ENCODE data around the gene TLNRD1. TPM values are rescaled to one million over a fixed set of nuclear protein-coding genes. Genes with fewer than 3 reads are reported as not detected.

The TLNRD1 gene
- polyA plus RNA-seq, 1 donor (not counting 4 experiments of a cell fraction or from before 2014, with no cell fraction given) = 3.1 TPM

- dilution Hi-C loops (cut with MboI; ENCODE audit: extremely low pct_ligation_motif_present, low sequenced_read_pairs) = no loop called here
- H3K4me1 ChIP-seq (ENCODE audit: control insufficient read depth, extremely low read depth, insufficient read depth, low read length) = peaks cover 4% of the 10 kb centered on the region
- no peaks in the 10 kb centered on the region for H3K9me1 ChIP-seq (ENCODE audit: control insufficient read depth, extremely low read depth, insufficient read depth, low read length)
- FAIRE-seq (no peak), DNase-seq (ENCODE audit: low read depth, low spot score) (no peak)
- H3K79me2 ChIP-seq (ENCODE audit: control insufficient read depth, insufficient read depth, low read length) = peaks cover 40% of the 10 kb centered on the region
- peaks cover 8% of the 10 kb centered on the region for H4K20me1 ChIP-seq (ENCODE audit: control insufficient read depth, extremely low read depth, insufficient read depth, low read length)
- TF ChIP-seq EZH2 (IDR thresholded peaks at IDR 0.05; ENCODE audit: low read length) (no peak), CTCF (optimal IDR thresholded peaks at IDR 0.05 in 1 of 3, IDR thresholded peaks at IDR 0.05 in 1 of 3, conservative IDR thresholded peaks at IDR 0.05 in 1 of 3; ENCODE audit: extremely low read depth in 1 of 3, insufficient read depth in 2 of 3, low read length in 3 of 3) (no peak)
- no peaks in the 10 kb centered on the region for H3K27me3 ChIP-seq (ENCODE audit: control insufficient read depth, extremely low read depth, insufficient read depth, low read length)
- no peak overlapping the region for H3K27ac ChIP-seq (ENCODE audit: control insufficient read depth, insufficient read depth, low read length)
- H3K4me2 ChIP-seq (ENCODE audit: control insufficient read depth, extremely low read depth, insufficient read depth, low read depth, low read length) = no peak overlapping the region
- H3K4me3 ChIP-seq (ENCODE audit: control insufficient read depth in 2 of 3, extremely low read depth in 1 of 3, insufficient read depth in 2 of 3, low read depth in 1 of 3, low read length in 3 of 3) = no peak overlapping the region
- no peak overlapping the region for H2AFZ ChIP-seq (ENCODE audit: control insufficient read depth, low read length)
- H3K36me3 ChIP-seq (ENCODE audit: control insufficient read depth in 2 of 2, extremely low read depth in 1 of 2, insufficient read depth in 2 of 2, low read length in 2 of 2) = peaks cover 3 to 27% of the 10 kb centered on the region in 2 experiments
- no peaks in the 10 kb centered on the region for H3K9me3 ChIP-seq (ENCODE audit: control insufficient read depth, low read depth, low read length)
- no peak overlapping the region for H3K9ac ChIP-seq (ENCODE audit: control insufficient read depth, extremely low read depth, insufficient read depth, low read length)
Measured at GRCh38 chr15:80979538-80980200, 21.1 kb upstream of the TLNRD1 start.

GRCh38 chr15:80982205-80982604, 18.5 kb upstream of the TLNRD1 start:
- no peaks in the 10 kb centered on the region for H3K27me3 ChIP-seq (ENCODE audit: control insufficient read depth, extremely low read depth, insufficient read depth, low read length)
- H3K27ac ChIP-seq (ENCODE audit: control insufficient read depth, insufficient read depth, low read length) = no peak overlapping the region
- no peak overlapping the region for H3K9ac ChIP-seq (ENCODE audit: control insufficient read depth, extremely low read depth, insufficient read depth, low read length)
- TF ChIP-seq EZH2 (IDR thresholded peaks at IDR 0.05; ENCODE audit: low read length) (no peak), CTCF (optimal IDR thresholded peaks at IDR 0.05 in 1 of 3, IDR thresholded peaks at IDR 0.05 in 1 of 3, conservative IDR thresholded peaks at IDR 0.05 in 1 of 3; ENCODE audit: extremely low read depth in 1 of 3, insufficient read depth in 2 of 3, low read length in 3 of 3) (no peak)
- dilution Hi-C loops (cut with MboI; ENCODE audit: extremely low pct_ligation_motif_present, low sequenced_read_pairs) = no loop called here
- DNase-seq (ENCODE audit: low read depth, low spot score) (no peak), FAIRE-seq (no peak)
- peaks cover 17% of the 10 kb centered on the region for H3K4me1 ChIP-seq (ENCODE audit: control insufficient read depth, extremely low read depth, insufficient read depth, low read length)
- peaks cover 3% of the 10 kb centered on the region for H3K9me1 ChIP-seq (ENCODE audit: control insufficient read depth, extremely low read depth, insufficient read depth, low read length)
- H3K4me3 ChIP-seq (ENCODE audit: control insufficient read depth in 2 of 3, extremely low read depth in 1 of 3, insufficient read depth in 2 of 3, low read depth in 1 of 3, low read length in 3 of 3) = no peak overlapping the region
- no peaks in the 10 kb centered on the region for H3K9me3 ChIP-seq (ENCODE audit: control insufficient read depth, low read depth, low read length)
- peaks cover 11% of the 10 kb centered on the region for H4K20me1 ChIP-seq (ENCODE audit: control insufficient read depth, extremely low read depth, insufficient read depth, low read length)
- no peak overlapping the region for H2AFZ ChIP-seq (ENCODE audit: control insufficient read depth, low read length)
- H3K4me2 ChIP-seq (ENCODE audit: control insufficient read depth, extremely low read depth, insufficient read depth, low read depth, low read length) = no peak overlapping the region
- peaks cover 56% of the 10 kb centered on the region for H3K79me2 ChIP-seq (ENCODE audit: control insufficient read depth, insufficient read depth, low read length)
- H3K36me3 ChIP-seq (ENCODE audit: control insufficient read depth in 2 of 2, extremely low read depth in 1 of 2, insufficient read depth in 2 of 2, low read length in 2 of 2) = peaks cover 3 to 33% of the 10 kb centered on the region in 2 experiments

Measured in keratinocyte (primary cell).